Heart left ventricle (tissue), 16 donors: ENCODE results near the gene PCBP3. TPM values are rescaled to one million over a fixed set of nuclear protein-coding genes. Genes with fewer than 3 reads are reported as not detected.

ENCODE experiments used
- ATAC-seq, 4 donors: fragments of 200-7000 bp; cut with Tn5 transposase; one replicate each; pipeline ENCODE4 v1.9.1; 2020 to 2022; ENCODE audit warnings: moderate library complexity in 4 of 4, mild to moderate bottlenecking in 3 of 4, moderate number of reproducible peaks in 1 of 4
- DNase-seq, 5 donors: peaks; one replicate each; pipeline ENCODE4 v3.0.0-alpha.2; 2020
- H3K27ac ChIP-seq, 12 donors: fragments of 200-600 bp; sonication (generic) in 4 of 12; one replicate each; pipeline versions ENCODE4 v1.5.0 to v1.8.0; 2016 to 2022; ENCODE audit warnings: mild to moderate bottlenecking in 2 of 12
- H3K27me3 ChIP-seq, 9 donors: fragments of 200-600 bp; sonication (generic) in 2 of 9; one replicate each; pipeline versions ENCODE4 v1.5.1 to v1.8.0; 2016 to 2022; ENCODE audit warnings: mild to moderate bottlenecking in 3 of 9
- H3K36me3 ChIP-seq, 9 donors: fragments of 200-600 bp; sonication (generic) in 2 of 9; one replicate each; pipeline versions ENCODE4 v1.5.0 to v1.8.0; 2018 to 2022; ENCODE audit warnings: mild to moderate bottlenecking in 2 of 9
- H3K4me1 ChIP-seq, 12 donors: fragments of 200-600 bp; sonication (generic) in 4 of 12; one replicate each; pipeline versions ENCODE4 v1.5.0 to v1.8.0; 2016 to 2022; ENCODE audit warnings: mild to moderate bottlenecking in 3 of 12
- H3K4me3 ChIP-seq, 12 donors: fragments of 200-600 bp; sonication (generic) in 4 of 12; one replicate each; pipeline versions ENCODE4 v1.5.0 to v1.8.0; 2017 to 2022; ENCODE audit warnings: mild to moderate bottlenecking in 9 of 12, moderate library complexity in 4 of 12
- H3K9me3 ChIP-seq, 12 donors: fragments of 200-600 bp; sonication (generic) in 4 of 12; one replicate each; pipeline versions ENCODE4 v1.5.0 to v1.8.0; 2016 to 2022; ENCODE audit warnings: mild to moderate bottlenecking in 1 of 12
- CTCF ChIP-seq, 12 donors: fragments of 200-600 bp; sonication (generic) in 4 of 12; IDR thresholded peaks; one replicate each; pipeline versions ENCODE4 v1.5.0 to v1.8.0; 2018 to 2022; ENCODE audit warnings: antibody characterized with exemption in 12 of 12, mild to moderate bottlenecking in 5 of 12
- POLR2A ChIP-seq, 2 donors: fragments of 450-650 bp; IDR thresholded peaks; one replicate each; pipeline ENCODE4 v1.6.1; 2017; ENCODE audit warnings: antibody characterized with exemption in 2 of 2, mild to moderate bottlenecking in 2 of 2, moderate library complexity in 2 of 2
- WGBS, 4 donors: extraction: QIAGEN DNeasy Blood & Tissue Kit in 2 of 4; methylation state at CpG; one replicate each; pipeline versions ENCODE4 v1.1.5 to v1.1.7; 2013 to 2018; 5-methylcytosine and 5-hydroxymethylcytosine counted together
- intact Hi-C, 10 donors: fragments of 100-400 bp; cut with DNase I; formaldehyde crosslinking; loops; one replicate each; pipeline versions ENCODE4 v1.11.1 to v1.14.2; 2022
- polyA plus RNA-seq, 2 donors: library from polyadenylated mRNA; stranded (reverse); fragments of 200-250 nt; gene quantifications; one replicate each; pipeline ENCODE4 v1.2.3, GENCODE V29; 2013
- total RNA-seq, 9 donors: library from RNA; depleted of rRNA in 2 of 9; stranded (reverse); fragments of >200 nt in 2 of 9; fragmentation: NEBNext Ultra II Directional in 3 of 9; extraction: Animal tissue kit (Norgen Biotek cat#: 25700) in 3 of 9; gene quantifications; one replicate each; pipeline versions ENCODE4 v1.1.0 to v1.2.4, GENCODE V29; 2016 to 2023
- donor health status: ischemic (EF 13 %, LVEDD 7.1; RV severe dilation, severe dysfunction).
- donor health status: healthy with polysubstance abuse.
- donor health status: DM: no; HTN: yes; CAD: no.
- donor health status: DM: no; HTN: no; CAD: no.
- donor health status: ischemic (EF 25% LVEDD 6.9; RV normal size, moderate dysfunction).
- donor health status: ischemic (EF 25% LVEDD 5.7; RV mildly dilated, moderate dysfunction).
- donor health status: healthy.
- donor health status: DM: yes; HTN: yes; CAD: no.
- donor health status: ischemic (EF 35%, LVEDD 5.7; RV mildly dilated, moderate dysfunction).
- donor health status: nonischemic (EF 11% LVEDD 7.7; RV severe dilation, severe dysfunction).
- donor health status: DM: yes; HTN: yes; CAD: no.
- donor health status: PGD.
- donor health status: ischemic (EF 29% LVEDD 5.4; RV normal size, mild dysfunction).
- donor health status: nonischemic (EF 23%, LVEDD 6.1; RV moderate dilation, normal function).

The PCBP3 gene
- total and polyA plus RNA-seq, 11 donors = 0.72 to 11.4 (median 2.5) TPM; not detected in 1

GRCh38 chr21:45910548-45911221 lies 267.2 kb downstream of the PCBP3 start:
- Histone ChIP-seq H3K36me3 (no peaks in the 10 kb centered on the region), H3K27ac (no peak overlapping the region), H3K4me3 (no peak overlapping the region), H3K9me3 (no peaks in the 10 kb centered on the region), H3K4me1 (peaks cover 0 to 7% (median 0%) of the 10 kb centered on the region in 12 donors), H3K27me3 (no peaks in the 10 kb centered on the region)
- whole genome bisulfite sequencing, 4 donors = 63 to 81% (median 71%) methylated on average over 19 to 28 of the region's 28 CpGs
- DNase-seq (peak in 3 of 5 donors; percentile 23 to 62 (median 26)), ATAC-seq (peak in 2 of 4 donors; percentile 9 to 11)
- no peak for TF ChIP-seq CTCF (IDR thresholded peaks at IDR 0.05)
- TF ChIP-seq POLR2A (IDR thresholded peaks at IDR 0.05) = no peak
- intact Hi-C loops = no loop called here

- intact Hi-C loops = no loop called here
Observed at GRCh38 chr21:45911806-45912325, 268.3 kb downstream of the PCBP3 start.

GRCh38 chr21:45912611-45913417 lies 269.3 kb downstream of the PCBP3 start:
- no peak for ATAC-seq
- H3K9me3 ChIP-seq = no peaks in the 10 kb centered on the region
- no peak for TF ChIP-seq CTCF (IDR thresholded peaks at IDR 0.05)
- no peak overlapping the region for H3K4me3 ChIP-seq
- no peak overlapping the region for H3K27ac ChIP-seq
- H3K27me3 ChIP-seq = no peaks in the 10 kb centered on the region
- 74 to 79% (median 76%) methylated on average over 13 to 16 of the region's 16 CpGs for WGBS, 4 donors
- DNase-seq = peak in 2 of 5 donors; percentile 16 to 37
- intact Hi-C loops = no loop called here
- H3K36me3 ChIP-seq = no peaks in the 10 kb centered on the region
- H3K4me1 ChIP-seq = peaks cover 0 to 7% (median 0%) of the 10 kb centered on the region in 12 donors

More at GRCh38 chr21:45911806-45912325, 268.3 kb downstream of the PCBP3 start:
- H3K4me3 ChIP-seq = no peak overlapping the region
- WGBS, 4 donors = 85 to 92% (median 91%) methylated on average over 13 to 15 of the region's 15 CpGs
- H3K4me1 ChIP-seq = peaks cover 0 to 7% (median 0%) of the 10 kb centered on the region in 12 donors
- DNase-seq (peak in 3 of 5 donors; percentile 3 to 24 (median 19)), ATAC-seq (no peak)
- no peaks in the 10 kb centered on the region for H3K27me3 ChIP-seq
- H3K9me3 ChIP-seq = no peaks in the 10 kb centered on the region
- no peak overlapping the region for H3K27ac ChIP-seq
- H3K36me3 ChIP-seq = no peaks in the 10 kb centered on the region
- TF ChIP-seq POLR2A (IDR thresholded peaks at IDR 0.05) (no peak), CTCF (IDR thresholded peaks at IDR 0.05) (no peak)

- Histone ChIP-seq H3K27me3 (no peaks in the 10 kb centered on the region), H3K27ac (no peak overlapping the region), H3K4me3 (no peak overlapping the region), H3K9me3 (no peaks in the 10 kb centered on the region), H3K4me1 (peaks cover 0 to 7% (median 0%) of the 10 kb centered on the region in 12 donors), H3K36me3 (no peaks in the 10 kb centered on the region)
- 70 to 88% (median 86%) methylated on average over 2 to 10 of the region's 10 CpGs for WGBS, 4 donors
- no peak for TF ChIP-seq POLR2A (IDR thresholded peaks at IDR 0.05)
- no peak for TF ChIP-seq CTCF (IDR thresholded peaks at IDR 0.05)
- DNase-seq (peak in 1 of 5 donors; percentile 49), ATAC-seq (no peak)
- intact Hi-C loops = no loop called here
Observed at GRCh38 chr21:45913418-45913765, 269.9 kb downstream of the PCBP3 start.
